Pancreas (tissue), 10 donors: ENCODE data around the gene PCK2. TPM values are rescaled to one million over a fixed set of nuclear protein-coding genes. Genes with fewer than 3 reads are reported as not detected.

Source experiments
- ATAC-seq, 4 donors: fragments of 200-7000 bp; cut with Tn5 transposase; one replicate each; pipeline versions ENCODE4 v1.8.0 to v1.9.1; 2020; ENCODE audit warnings: mild to moderate bottlenecking in 4 of 4, moderate library complexity in 4 of 4
- DNase-seq, 6 donors: peaks; one replicate each; pipeline ENCODE4 v3.0.0-alpha.2; 2020
- FAIRE-seq: peaks from 2 replicates; lab custom pipeline; 2012; peaks lifted over from hg19 to GRCh38; lab: Jason Lieb, UNC
- H3K27ac ChIP-seq, 4 donors: fragments of 200-600 bp; sonication (generic); 1 replicate in 3 of 4; 2 replicates in 1 of 4; pipeline versions ENCODE4 v1.5.0 to v1.8.0; 2020
- H3K27me3 ChIP-seq, 4 donors: fragments of 200-600 bp; one replicate each; pipeline ENCODE4 v1.8.0; 2021
- H3K36me3 ChIP-seq, 3 donors: fragments of 200-600 bp; sonication (generic) in 1 of 3; one replicate each; pipeline versions ENCODE4 v1.5.0 to v1.8.0; 2020 to 2021
- H3K4me1 ChIP-seq, 3 donors: fragments of 200-600 bp; one replicate each; pipeline ENCODE4 v1.8.0; 2021
- H3K4me3 ChIP-seq, 4 donors: fragments of 200-600 bp; sonication (generic) in 2 of 4; one replicate each; pipeline versions ENCODE4 v1.5.0 to v1.8.0; 2020 to 2021
- H3K9me3 ChIP-seq, 4 donors: fragments of 200-600 bp; one replicate each; pipeline ENCODE4 v1.8.0; 2021
- WGBS, 2 donors: extraction: QIAGEN DNeasy Blood & Tissue Kit; methylation state at CpG; one replicate each; pipeline ENCODE4 v1.1.7; 2013; 5-methylcytosine and 5-hydroxymethylcytosine counted together
- intact Hi-C, 3 donors: fragments of 100-400 bp; cut with DNase I; formaldehyde crosslinking; loops; one replicate each; pipeline versions ENCODE4 v1.11.1 to v1.14.2; 2022
- polyA plus RNA-seq, 2 donors: library from polyadenylated mRNA; stranded (reverse); fragments of 200-250 nt; gene quantifications; one replicate each; pipeline ENCODE4 v1.2.3, GENCODE V29; 2013
- total RNA-seq, 6 donors: library from RNA; stranded (reverse); fragmentation: NEBNext Ultra II Directional in 4 of 6; extraction: Animal tissue kit (Norgen Biotek cat#: 25700) in 4 of 6; gene quantifications; one replicate each; pipeline versions ENCODE4 v1.2.1 to v1.2.4, GENCODE V29; 2021 to 2023
- TF ChIP-seq, protein P1 (sequence below), 4 donors: fragments of 200-600 bp; sonication (generic) in 3 of 4; IDR thresholded peaks; one replicate each; pipeline versions ENCODE4 v1.5.0 to v1.8.0; 2021; ENCODE audit warnings: antibody characterized with exemption in 4 of 4
- donor health status: healthy with polysubstance abuse.
- donor health status: DM: no; HTN: no; CAD: no; lungs with moderate emphysema.
- donor health status: DM: no; HTN: no; CAD: no.
- donor health status: control.
- donor health status: control.
- donor health status: Bipolar disorder and iron deficiency.
- donor health status: DM: yes; HTN: yes; CAD: no.
- donor health status: DM: no; HTN: no; CAD: no.
- donor health status: DM: no; HTN: no; CAD: no.
- donor health status: DM: yes; HTN: yes; CAD: no.

PCK2 gene
- total and polyA plus RNA-seq, 8 donors: 12.8 to 146 (median 21.0) TPM

GRCh38 chr14:24108336-24108874 lies 14.3 kb downstream of the PCK2 start:
- Histone ChIP-seq H3K4me1 (peaks cover 3 to 25% (median 16%) of the 10 kb centered on the region in 3 donors), H3K27me3 (no peaks in the 10 kb centered on the region), H3K4me3 (no peak overlapping the region), H3K9me3 (no peaks in the 10 kb centered on the region), H3K27ac (peak overlapping the region in 2 of 4 donors; percentile 72 to 80), H3K36me3 (no peaks in the 10 kb centered on the region)
- WGBS, 2 donors: 30% methylated on average over 5 of the region's 5 CpGs
- intact Hi-C loops: no loop called here
- TF ChIP-seq, protein P1, sequence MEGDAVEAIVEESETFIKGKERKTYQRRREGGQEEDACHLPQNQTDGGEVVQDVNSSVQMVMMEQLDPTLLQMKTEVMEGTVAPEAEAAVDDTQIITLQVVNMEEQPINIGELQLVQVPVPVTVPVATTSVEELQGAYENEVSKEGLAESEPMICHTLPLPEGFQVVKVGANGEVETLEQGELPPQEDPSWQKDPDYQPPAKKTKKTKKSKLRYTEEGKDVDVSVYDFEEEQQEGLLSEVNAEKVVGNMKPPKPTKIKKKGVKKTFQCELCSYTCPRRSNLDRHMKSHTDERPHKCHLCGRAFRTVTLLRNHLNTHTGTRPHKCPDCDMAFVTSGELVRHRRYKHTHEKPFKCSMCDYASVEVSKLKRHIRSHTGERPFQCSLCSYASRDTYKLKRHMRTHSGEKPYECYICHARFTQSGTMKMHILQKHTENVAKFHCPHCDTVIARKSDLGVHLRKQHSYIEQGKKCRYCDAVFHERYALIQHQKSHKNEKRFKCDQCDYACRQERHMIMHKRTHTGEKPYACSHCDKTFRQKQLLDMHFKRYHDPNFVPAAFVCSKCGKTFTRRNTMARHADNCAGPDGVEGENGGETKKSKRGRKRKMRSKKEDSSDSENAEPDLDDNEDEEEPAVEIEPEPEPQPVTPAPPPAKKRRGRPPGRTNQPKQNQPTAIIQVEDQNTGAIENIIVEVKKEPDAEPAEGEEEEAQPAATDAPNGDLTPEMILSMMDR (IDR thresholded peaks at IDR 0.05): no peak
- ATAC-seq (peak in 1 of 4 donors; percentile 11), DNase-seq (no peak), FAIRE-seq (no peak)

GRCh38 chr14:24110060-24110459 lies 15.9 kb downstream of the PCK2 start:
- Histone ChIP-seq H3K27me3 (no peaks in the 10 kb centered on the region), H3K36me3 (no peaks in the 10 kb centered on the region), H3K27ac (peak overlapping the region in 2 of 4 donors; percentile 45 to 50), H3K4me3 (no peak overlapping the region), H3K9me3 (no peaks in the 10 kb centered on the region), H3K4me1 (peaks cover 3 to 27% (median 16%) of the 10 kb centered on the region in 3 donors)
- DNase-seq (no peak), ATAC-seq (no peak), FAIRE-seq (no peak)
- intact Hi-C loops: no loop called here
- 76 to 78% methylated on average over 9 of the region's 9 CpGs for WGBS, 2 donors
- TF ChIP-seq, protein P1 (IDR thresholded peaks at IDR 0.05): no peak

GRCh38 chr14:24110523-24110922 lies 16.4 kb downstream of the PCK2 start:
- Histone ChIP-seq H3K27ac (peak overlapping the region in 2 of 4 donors; percentile 45 to 50), H3K27me3 (no peaks in the 10 kb centered on the region), H3K9me3 (no peaks in the 10 kb centered on the region), H3K36me3 (no peaks in the 10 kb centered on the region), H3K4me1 (peaks cover 3 to 27% (median 16%) of the 10 kb centered on the region in 3 donors), H3K4me3 (no peak overlapping the region)
- no peak for ATAC-seq
- TF ChIP-seq, protein P1 (IDR thresholded peaks at IDR 0.05): no peak
- intact Hi-C loops: no loop called here
- 11 to 18% methylated on average over 1 of the region's 1 CpG for WGBS, 2 donors
- no peak for DNase-seq
- FAIRE-seq: no peak

- TF ChIP-seq, protein P1 (IDR thresholded peaks at IDR 0.05): no peak
- H3K36me3 ChIP-seq: peaks cover 2 to 13% (median 8%) of the 10 kb centered on the region in 3 donors
- FAIRE-seq (no peak), ATAC-seq (no peak), DNase-seq (no peak)
- peak overlapping the region; percentile 44 to 61 (median 50) for H3K4me3 ChIP-seq
- peaks cover 3 to 42% (median 16%) of the 10 kb centered on the region in 3 donors for H3K4me1 ChIP-seq
- H3K27ac ChIP-seq: peak overlapping the region; percentile 92 to 100 (median 98)
- H3K9me3 ChIP-seq: no peaks in the 10 kb centered on the region
- H3K27me3 ChIP-seq: no peaks in the 10 kb centered on the region
- intact Hi-C loops: no loop called here
- WGBS, 2 donors: 5 to 7% methylated on average over 15 of the region's 15 CpGs
Observed at GRCh38 chr14:24113379-24113800, 19.3 kb downstream of the PCK2 start.
